ENCODE results near the gene FAM53A.

GRCh38 chr4:1630266-1630665 is 53.8 kb downstream of the FAM53A start:
- TF ChIP-seq ZNF891 (CRISPR knock-in tag; IDR thresholded peaks at IDR 0.05): no peak
- TF ChIP-seq IKZF1 (IDR thresholded peaks at IDR 0.05): no peak
- TF ChIP-seq CEBPB (IDR thresholded peaks at IDR 0.05; ENCODE audit: borderline replicate concordance, low read depth, low read length): no peak
- no peak for TF ChIP-seq CTCF (CRISPR knock-in tag; IDR thresholded peaks at IDR 0.05)
- no peak for TF ChIP-seq BHLHE40 (IDR thresholded peaks at IDR 0.05; ENCODE audit: low read length)
- TF ChIP-seq LRRFIP1 (CRISPR knock-in tag; conservative IDR thresholded peaks at IDR 0.05): no peak
- no peak for TF ChIP-seq ZNF44 (CRISPR knock-in tag; IDR thresholded peaks at IDR 0.05)

Data from HepG2 (cell line).